Endothelial cell of umbilical vein (primary cell): Measurements from ENCODE around the gene WNT9B. TPM values are rescaled to one million over a fixed set of nuclear protein-coding genes. Genes with fewer than 3 reads are reported as not detected.

Experiments
- BruUV-seq: library from RNA; stranded (reverse); fragments of 400-500 nt; replicated peaks from 2 replicates; lab custom pipeline; 2021; lab: Mats Ljungman, UMichigan
- CTCF ChIA-PET: fragments of 300-600, 350-600 bp; sonication (Branson Sonifier 250); formaldehyde crosslinking; loops from one replicate; lab custom pipeline; 2021; ENCODE audit warnings: antibody characterized with exemption, inconsistent platforms; lab: Charles Lee
- POLR2A ChIA-PET: fragments of 300-600, 350-600 bp; sonication (Branson Sonifier 250); formaldehyde crosslinking; loops from one replicate; lab custom pipeline; 2021; ENCODE audit warnings: antibody characterized with exemption, inconsistent platforms; lab: Charles Lee
- DNase-seq: peaks from one replicate; pipeline ENCODE4 v3.0.0-alpha.2; 2011; ENCODE audit warnings: low read depth, low spot score
- FAIRE-seq: peaks from 2 replicates; lab custom pipeline; 2011; peaks lifted over from hg19 to GRCh38; lab: Jason Lieb, UNC
- H2AFZ ChIP-seq: 2 replicates; pipeline ENCODE4 v1.6.0; 2012; ENCODE audit warnings: low read depth, low read length, control low read depth, inconsistent platforms
- H3K27ac ChIP-seq: 2 replicates; pipeline ENCODE4 v1.5.1; 2011; ENCODE audit warnings: low read depth, mild to moderate bottlenecking, control low read depth, low read length, moderate library complexity; ENCODE audit not compliant: insufficient read depth
- H3K27me3 ChIP-seq, 2 experiments: 2 replicates each; pipeline versions ENCODE4 v1.6.0 to v1.6.1; 2011; ENCODE audit warnings: low read length in 2 of 2, mixed read lengths in 1 of 2; ENCODE audit not compliant: control insufficient read depth in 2 of 2, insufficient read depth in 2 of 2
- H3K36me3 ChIP-seq, 2 experiments: 2 replicates in 1 of 2; 3 replicates in 1 of 2; pipeline ENCODE4 v1.5.1; 2011; ENCODE audit warnings: low read length in 2 of 2, mild to moderate bottlenecking in 1 of 2, moderate library complexity in 1 of 2; ENCODE audit not compliant: control insufficient read depth in 2 of 2, insufficient read depth in 2 of 2; ENCODE audit errors: extremely low read depth in 1 of 2
- H3K4me1 ChIP-seq: 3 replicates; pipeline ENCODE4 v1.5.1; 2011; ENCODE audit warnings: mild to moderate bottlenecking, low read length; ENCODE audit not compliant: control insufficient read depth, insufficient read depth; ENCODE audit errors: extremely low read depth
- H3K4me2 ChIP-seq: 2 replicates; pipeline ENCODE4 v1.6.1; 2011; ENCODE audit warnings: low read length, control low read depth, mixed read lengths; ENCODE audit not compliant: insufficient read depth
- H3K4me3 ChIP-seq, 3 experiments: fragments of 200-600 bp in 1 of 3; sonication (generic), shearing (Covaris generic) in 1 of 3; replicated peaks in 1 of 3; 2 replicates each; pipeline ENCODE4 v1.5.1; 2011 to 2016; ENCODE audit warnings: control low read depth in 3 of 3, low read length in 3 of 3, mild to moderate bottlenecking in 2 of 3, inconsistent platforms in 1 of 3, low read depth in 1 of 3, moderate library complexity in 1 of 3; ENCODE audit not compliant: insufficient read depth in 1 of 3
- H3K79me2 ChIP-seq: 2 replicates; pipeline ENCODE4 v1.6.0; 2012; ENCODE audit warnings: low read length, inconsistent platforms; ENCODE audit not compliant: control insufficient read depth, insufficient read depth
- H3K9ac ChIP-seq: replicated peaks from 2 replicates; pipeline ENCODE3; 2011; ENCODE audit warnings: low read length, control low read depth; ENCODE audit not compliant: insufficient read depth; ENCODE audit errors: extremely low read depth
- H3K9me1 ChIP-seq: replicated peaks from 3 replicates; pipeline ENCODE4 v1.6.0; 2011; ENCODE audit warnings: mild to moderate bottlenecking, low read length; ENCODE audit not compliant: control insufficient read depth, insufficient read depth; ENCODE audit errors: extremely low read depth
- H3K9me3 ChIP-seq: replicated peaks from 2 replicates; pipeline ENCODE4 v1.5.1; 2012; ENCODE audit warnings: low read length, inconsistent platforms; ENCODE audit not compliant: control insufficient read depth, insufficient read depth
- H4K20me1 ChIP-seq: replicated peaks from 2 replicates; pipeline ENCODE3; 2011; ENCODE audit warnings: mild to moderate bottlenecking, low read length; ENCODE audit not compliant: control insufficient read depth, insufficient read depth; ENCODE audit errors: extremely low read depth
- CTCF ChIP-seq, 2 donors: IDR thresholded peaks; 1 replicate in 1 of 2; 2 replicates in 1 of 2; pipeline ENCODE4 v1.5.1; 2011; ENCODE audit warnings: low read length in 2 of 2, mild to moderate bottlenecking in 2 of 2, moderate library complexity in 2 of 2, control low read depth in 1 of 2, inconsistent platforms in 1 of 2, low read depth in 1 of 2; ENCODE audit not compliant: insufficient read depth in 1 of 2; ENCODE audit errors: extremely low read depth in 1 of 2
- EZH2 ChIP-seq: IDR thresholded peaks from 2 replicates; pipeline ENCODE4 v1.6.1; 2012; ENCODE audit warnings: borderline replicate concordance, low read depth, mild to moderate bottlenecking, moderate library complexity, low read length, inconsistent platforms; ENCODE audit not compliant: severe bottlenecking
- FOS ChIP-seq: IDR thresholded peaks from 2 replicates; pipeline ENCODE4 v1.6.1; 2011; ENCODE audit warnings: mild to moderate bottlenecking, low read length, moderate library complexity, borderline replicate concordance; ENCODE audit not compliant: insufficient read depth
- GATA2 ChIP-seq: IDR thresholded peaks from 2 replicates; pipeline ENCODE4 v1.7.0; 2011; ENCODE audit warnings: low read depth, mild to moderate bottlenecking, moderate library complexity, mixed read lengths, low read length; ENCODE audit not compliant: insufficient read length, insufficient read depth
- JUN ChIP-seq: IDR thresholded peaks from 2 replicates; pipeline ENCODE4 v1.6.1; 2011; ENCODE audit warnings: borderline replicate concordance, low read depth; ENCODE audit not compliant: insufficient read length, insufficient read depth
- POLR2AphosphoS5 ChIP-seq: IDR thresholded peaks from 2 replicates; pipeline ENCODE4 v1.6.1; 2012; ENCODE audit warnings: low read depth, mild to moderate bottlenecking, control low read depth, low read length, moderate library complexity; ENCODE audit not compliant: insufficient read depth
- dilution Hi-C: fragments of 300-500 bp; cut with MboI; formaldehyde crosslinking; loops from one replicate; pipeline ENCODE4 v1.15.0; 2019; ENCODE audit warnings: low sequenced_read_pairs; ENCODE audit not compliant: extremely low pct_ligation_motif_present
- intact Hi-C: fragments of 100-400 bp; cut with micrococcal nuclease; formaldehyde crosslinking; loops from one replicate; pipeline ENCODE4 v1.10.0; 2022
- polyA plus RNA-seq, 4 experiments: library from polyadenylated mRNA; depleted of rRNA in 3 of 4; stranded (reverse) in 3 of 4; unstranded in 1 of 4; fragments of >200 nt; gene quantifications; 2 replicates each; pipeline versions ENCODE4 v1.2.1 to v1.2.3, GENCODE V29; 2011 to 2012; ENCODE audit warnings: missing spikeins in 1 of 4
- total RNA-seq: library from RNA; stranded (reverse); gene quantifications from 2 replicates; pipeline ENCODE4 v1.2.3, GENCODE V29; 2021

WNT9B gene
- total and polyA plus RNA-seq, 2 donors (not counting 3 experiments of a cell fraction or from before 2014, with no cell fraction given): not detected

- no peaks in the 10 kb centered on the region for H3K9me3 ChIP-seq
- no peaks in the 10 kb centered on the region for H3K9me1 ChIP-seq
- peaks cover 10 to 16% of the 10 kb centered on the region in 2 experiments for H3K27me3 ChIP-seq
- DNase-seq: no peak
- POLR2A ChIA-PET: no interaction called here
- TF ChIP-seq FOS (no peak), EZH2 (no peak), JUN (no peak), GATA2 (no peak), CTCF (IDR thresholded peaks at IDR 0.05; ENCODE audit: extremely low read depth in 1 of 2, insufficient read depth in 1 of 2, low read depth in 1 of 2, low read length in 2 of 2) (no peak), POLR2AphosphoS5 (no peak)
- intact Hi-C loops (no loop called here), dilution Hi-C loops (no loop called here)
- CTCF ChIA-PET: interaction anchor here (1.1 to 1.5 kb wide), 3 partner anchors 10 to 55 kb away, joined by 3 to 4 read pairs (median 3); no protein-coding TSS in a partner anchor
- no peak overlapping the region for H2AFZ ChIP-seq
- no peaks in the 10 kb centered on the region for H4K20me1 ChIP-seq
- BruUV-seq: no TSS peak
- FAIRE-seq: no peak
- H3K36me3 ChIP-seq: no peaks in the 10 kb centered on the region
- no peaks in the 10 kb centered on the region for H3K79me2 ChIP-seq
- no peak overlapping the region for H3K27ac ChIP-seq
- H3K4me1 ChIP-seq: no peaks in the 10 kb centered on the region
- H3K4me2 ChIP-seq: no peak overlapping the region
- no peak overlapping the region for H3K4me3 ChIP-seq
- H3K9ac ChIP-seq: no peak overlapping the region
Measured at GRCh38 chr17:46887717-46888116, 36.3 kb downstream of the WNT9B start.
